H1 (cell line): ENCODE measurements around the gene SPATA6L.

Source experiments
- EZH2 ChIP-seq: fragments of 200-600 bp; sonication (generic); IDR thresholded peaks from 2 replicates; pipeline ENCODE4 v1.7.1; 2012; ENCODE audit warnings: low read depth, mild to moderate bottlenecking, moderate library complexity, low read length, inconsistent platforms; ENCODE audit not compliant: severe bottlenecking
- TF ChIP-seq, protein P1 (sequence below), 3 experiments: IDR thresholded peaks; 1 replicate in 2 of 3; 2 replicates in 1 of 3; pipeline versions ENCODE4 v1.5.1 to v1.6.1; 2011; ENCODE audit warnings: low read length in 3 of 3, mild to moderate bottlenecking in 3 of 3, inconsistent platforms in 2 of 3, low read depth in 1 of 3, moderate library complexity in 1 of 3; ENCODE audit not compliant: insufficient read depth in 1 of 3; ENCODE audit errors: control extremely low read depth in 1 of 3

GRCh38 chr9:4700932-4701331 is 34.7 kb upstream of the SPATA6L start:
- TF ChIP-seq EZH2: no peak
- TF ChIP-seq, protein P1, sequence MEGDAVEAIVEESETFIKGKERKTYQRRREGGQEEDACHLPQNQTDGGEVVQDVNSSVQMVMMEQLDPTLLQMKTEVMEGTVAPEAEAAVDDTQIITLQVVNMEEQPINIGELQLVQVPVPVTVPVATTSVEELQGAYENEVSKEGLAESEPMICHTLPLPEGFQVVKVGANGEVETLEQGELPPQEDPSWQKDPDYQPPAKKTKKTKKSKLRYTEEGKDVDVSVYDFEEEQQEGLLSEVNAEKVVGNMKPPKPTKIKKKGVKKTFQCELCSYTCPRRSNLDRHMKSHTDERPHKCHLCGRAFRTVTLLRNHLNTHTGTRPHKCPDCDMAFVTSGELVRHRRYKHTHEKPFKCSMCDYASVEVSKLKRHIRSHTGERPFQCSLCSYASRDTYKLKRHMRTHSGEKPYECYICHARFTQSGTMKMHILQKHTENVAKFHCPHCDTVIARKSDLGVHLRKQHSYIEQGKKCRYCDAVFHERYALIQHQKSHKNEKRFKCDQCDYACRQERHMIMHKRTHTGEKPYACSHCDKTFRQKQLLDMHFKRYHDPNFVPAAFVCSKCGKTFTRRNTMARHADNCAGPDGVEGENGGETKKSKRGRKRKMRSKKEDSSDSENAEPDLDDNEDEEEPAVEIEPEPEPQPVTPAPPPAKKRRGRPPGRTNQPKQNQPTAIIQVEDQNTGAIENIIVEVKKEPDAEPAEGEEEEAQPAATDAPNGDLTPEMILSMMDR (IDR thresholded peaks at IDR 0.05; ENCODE audit: control extremely low read depth in 1 of 3, insufficient read depth in 1 of 3, low read depth in 1 of 3, low read length in 3 of 3): no peak
